ENCODE data around the gene CNGB1.
"Not testable (repeated sequence)": the region's sequence is repeated elsewhere in the genome, so short reads cannot be mapped to it uniquely, and the experiment has no call there.

Gene CNGB1

DNA sequence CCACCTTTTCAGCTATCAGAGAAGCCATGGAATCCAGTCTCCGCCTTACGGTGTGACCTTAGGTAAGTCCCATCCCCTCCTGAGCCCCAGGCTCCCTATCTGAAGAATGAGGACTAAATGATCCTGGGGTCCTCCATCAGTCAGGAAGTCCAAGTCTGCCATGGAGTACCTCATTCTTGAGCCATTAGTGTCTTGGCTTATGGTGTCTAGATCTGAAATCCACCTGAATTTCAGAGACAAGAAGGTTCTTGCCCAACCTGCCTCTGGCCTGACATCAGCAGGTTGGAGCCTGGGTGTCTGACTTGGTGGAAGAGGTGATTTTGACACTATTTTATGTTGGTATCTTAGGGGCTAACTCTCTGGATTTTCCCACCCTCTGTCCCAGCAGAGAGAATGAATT, 47.1 kb downstream of the CNGB1 start:
- no peak for DNase-seq

GRCh38 chr16:57923418-57923817, 47.5 kb downstream of the CNGB1 start:
- DNase-seq = no peak

DNA sequence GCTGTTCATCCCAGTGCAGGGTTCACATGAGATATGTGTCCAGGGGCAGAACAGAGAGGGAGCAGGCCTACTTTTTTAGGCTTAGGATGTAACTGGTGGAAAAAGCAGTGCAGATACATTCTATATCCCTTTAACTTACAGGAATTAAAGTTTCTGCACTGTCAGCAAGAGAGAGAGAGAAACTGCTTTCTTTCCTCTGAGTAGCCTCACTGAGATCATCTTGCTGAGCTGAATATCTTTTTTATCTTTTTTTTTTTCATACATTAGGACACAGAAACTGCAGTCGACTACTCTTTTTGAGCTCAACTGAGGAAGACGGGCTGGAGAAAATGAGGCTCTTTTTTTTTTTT, 50.1 kb downstream of the CNGB1 start:
- DNase-seq = no peak

GRCh38 chr16:57920215-57920879, 50.6 kb downstream of the CNGB1 start:
- DNase-seq = no peak

DNA sequence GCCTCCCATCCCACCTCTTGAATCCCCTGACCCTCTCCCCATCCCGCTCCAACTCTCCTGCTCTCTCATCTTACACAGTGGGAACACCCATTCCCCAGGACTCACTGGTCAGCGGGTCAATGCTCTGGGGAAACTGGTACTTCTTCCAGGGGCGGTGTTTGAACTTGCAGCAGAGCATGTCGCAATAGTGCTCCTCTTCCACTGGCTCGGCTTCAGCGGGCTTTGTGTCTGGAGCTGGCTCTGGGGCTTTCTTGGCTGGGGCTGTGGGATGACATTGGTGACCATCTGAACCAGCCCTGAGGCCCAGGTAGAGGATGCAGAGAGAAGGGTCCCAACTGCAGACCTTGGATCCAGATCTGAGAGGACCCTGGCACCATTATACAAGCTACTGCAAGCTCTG, 51.9 kb downstream of the CNGB1 start:
- DNase-seq = no peak

- DNase-seq = no peak
Measured at GRCh38 chr16:57918444-57918843, 52.5 kb downstream of the CNGB1 start.

- not testable (repeated sequence) for DNase-seq
Measured at GRCh38 chr16:57917929-57918328, 53.0 kb downstream of the CNGB1 start.

DNA sequence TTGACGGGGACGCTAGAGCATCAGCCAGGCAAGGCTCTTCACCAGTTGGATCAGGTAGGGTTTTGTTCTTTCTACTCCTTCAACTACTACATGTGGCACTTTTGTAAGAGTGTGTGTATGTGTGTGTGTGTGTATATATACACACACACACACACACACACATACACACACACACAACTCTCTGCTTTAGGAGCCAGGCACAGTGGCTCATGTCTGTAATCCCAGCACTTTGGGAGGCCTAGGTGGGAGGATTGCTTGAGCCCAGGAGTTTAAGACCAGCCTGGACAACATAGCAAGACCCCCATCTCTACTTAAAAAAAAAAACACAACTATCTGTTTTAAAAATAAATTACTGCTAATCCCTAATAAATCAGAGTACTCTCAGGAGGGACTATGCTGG, 53.4 kb downstream of the CNGB1 start:
- DNase-seq = not testable (repeated sequence)

DNA sequence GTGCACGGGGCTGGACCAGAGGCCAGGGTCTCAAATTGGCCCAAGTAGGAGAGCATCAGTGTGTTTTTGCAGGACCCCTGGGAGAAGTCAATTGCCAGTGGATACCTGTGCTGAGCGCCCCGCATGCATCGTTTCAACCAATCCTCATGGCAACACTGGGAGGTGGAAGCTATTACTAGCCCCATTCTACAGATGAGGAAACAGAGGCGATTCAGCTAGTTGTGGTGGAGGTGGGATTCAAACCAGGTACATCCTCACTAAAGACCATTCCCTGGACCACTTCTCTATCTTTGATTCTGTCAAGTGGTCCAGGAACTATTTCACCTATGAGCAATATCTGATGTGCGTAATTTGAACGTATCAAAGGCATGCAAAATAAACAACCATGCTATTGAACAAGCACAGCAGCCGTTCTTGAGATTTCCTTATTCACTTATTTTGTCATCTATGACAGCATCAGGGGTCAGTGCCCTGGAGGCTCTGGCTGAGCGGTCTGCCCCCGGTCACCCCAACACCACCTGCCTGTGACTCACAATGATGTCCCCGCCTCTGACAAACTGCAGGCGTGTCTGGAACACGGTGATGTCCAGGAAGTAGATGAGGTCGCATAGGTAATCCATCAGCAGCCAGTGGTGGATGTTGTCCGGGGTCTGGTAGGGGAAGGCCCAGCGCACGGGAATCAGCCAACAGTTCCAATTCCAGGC, 54.0 kb downstream of the CNGB1 start:
- no peak for DNase-seq

DNA sequence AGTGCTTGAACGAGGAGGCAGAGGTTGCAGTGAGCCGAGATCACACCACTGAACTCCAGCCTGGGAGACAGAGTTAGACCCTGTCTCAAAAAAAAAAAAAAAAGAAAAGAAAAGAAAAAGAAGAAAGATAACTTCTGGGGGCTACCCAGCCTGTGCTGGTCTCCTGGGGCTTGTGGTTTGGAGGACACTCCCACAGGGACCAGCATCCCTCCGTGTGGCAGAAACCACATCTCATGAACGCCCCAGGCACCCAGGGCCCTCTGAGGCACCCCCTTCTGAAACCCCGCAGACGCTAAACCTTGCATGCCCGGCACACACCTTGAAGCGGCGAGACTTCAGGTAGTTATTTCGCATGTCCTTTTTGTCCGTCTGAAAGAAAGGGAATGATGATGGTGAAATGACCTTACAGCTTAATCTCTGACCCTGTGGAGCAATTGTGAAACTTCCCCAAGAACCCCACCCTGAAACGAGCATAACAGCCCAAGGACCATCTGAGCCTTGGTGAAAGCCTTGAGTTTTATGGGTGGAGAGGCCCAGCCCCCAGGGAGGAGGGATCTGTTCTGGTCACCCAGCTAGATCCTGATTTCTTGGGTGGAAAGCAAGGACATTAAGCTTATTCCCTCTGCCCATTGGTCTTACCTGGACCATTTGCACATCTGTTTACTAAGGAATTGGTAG, 55.0 kb downstream of the CNGB1 start:
- no peak for DNase-seq

GRCh38 chr16:57915267-57915666, 55.7 kb downstream of the CNGB1 start:
- DNase-seq = no peak

DNA sequence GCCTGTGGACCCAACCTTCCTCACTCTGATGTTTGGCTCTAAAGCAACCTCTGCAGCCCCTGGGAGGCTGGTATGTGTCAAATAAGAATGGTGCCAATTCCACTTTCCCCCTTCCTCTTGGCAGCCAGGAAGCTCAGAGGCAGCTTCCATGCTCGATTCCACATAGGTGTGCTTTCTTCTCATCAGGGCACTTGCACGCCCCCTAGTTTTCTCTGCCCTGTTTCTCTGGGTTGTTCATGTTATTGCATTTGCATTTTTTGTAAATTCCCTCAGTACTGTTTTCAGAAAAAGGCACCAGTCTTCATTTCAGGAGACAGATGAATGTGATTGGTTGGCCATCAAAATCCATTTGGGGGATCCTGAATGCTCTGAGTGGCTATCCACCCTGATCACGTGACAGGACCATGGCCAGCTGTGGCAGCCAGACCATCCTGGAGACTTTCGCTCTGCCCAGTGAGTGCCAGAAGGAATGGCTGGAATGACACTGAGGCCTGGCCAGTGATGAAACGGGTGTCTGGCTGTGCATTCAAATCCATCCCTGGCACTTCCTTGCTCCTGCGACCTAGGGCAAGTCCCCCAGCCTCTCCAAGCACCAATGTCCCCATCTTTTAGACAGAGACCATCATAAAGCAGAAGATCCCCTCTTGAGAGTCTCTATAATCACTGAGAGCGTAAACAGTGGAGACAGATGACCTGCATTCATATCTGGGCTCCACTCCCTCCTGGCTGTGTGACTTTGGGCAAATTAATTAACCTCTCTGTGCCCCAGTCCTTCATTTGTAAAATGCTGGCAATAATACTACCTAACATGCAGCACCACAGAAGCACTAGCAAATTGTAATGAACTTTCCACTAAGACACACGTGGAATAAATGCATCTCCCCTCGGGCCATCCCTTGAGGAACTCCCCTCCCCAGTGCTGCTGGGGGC, 56.4 kb downstream of the CNGB1 start:
- DNase-seq = no peak

- DNase-seq = no peak
Measured at GRCh38 chr16:57912529-57913260, 58.2 kb downstream of the CNGB1 start.

DNA sequence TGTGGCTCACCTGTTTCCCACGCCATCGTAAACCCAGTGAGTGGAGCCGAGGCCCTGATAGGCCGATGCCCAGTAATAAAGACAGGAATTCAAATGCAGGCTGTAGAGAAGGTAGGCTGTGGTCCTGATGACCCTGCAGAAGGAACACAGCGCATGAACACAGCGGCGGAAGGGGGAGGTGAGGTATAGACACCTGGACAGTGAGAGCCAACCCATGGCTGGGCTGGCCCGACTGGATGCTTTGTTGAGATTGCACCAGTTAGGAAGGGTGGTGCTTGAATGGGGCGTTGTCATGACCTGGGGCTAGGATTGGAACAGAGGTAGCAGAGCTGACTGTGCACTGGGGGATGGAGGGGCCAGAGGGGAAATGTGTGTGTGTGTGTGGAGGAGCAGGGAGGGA, 59.2 kb downstream of the CNGB1 start:
- no peak for DNase-seq

- no peak for DNase-seq
Measured at GRCh38 chr16:57910696-57911095, 60.2 kb downstream of the CNGB1 start.

DNA sequence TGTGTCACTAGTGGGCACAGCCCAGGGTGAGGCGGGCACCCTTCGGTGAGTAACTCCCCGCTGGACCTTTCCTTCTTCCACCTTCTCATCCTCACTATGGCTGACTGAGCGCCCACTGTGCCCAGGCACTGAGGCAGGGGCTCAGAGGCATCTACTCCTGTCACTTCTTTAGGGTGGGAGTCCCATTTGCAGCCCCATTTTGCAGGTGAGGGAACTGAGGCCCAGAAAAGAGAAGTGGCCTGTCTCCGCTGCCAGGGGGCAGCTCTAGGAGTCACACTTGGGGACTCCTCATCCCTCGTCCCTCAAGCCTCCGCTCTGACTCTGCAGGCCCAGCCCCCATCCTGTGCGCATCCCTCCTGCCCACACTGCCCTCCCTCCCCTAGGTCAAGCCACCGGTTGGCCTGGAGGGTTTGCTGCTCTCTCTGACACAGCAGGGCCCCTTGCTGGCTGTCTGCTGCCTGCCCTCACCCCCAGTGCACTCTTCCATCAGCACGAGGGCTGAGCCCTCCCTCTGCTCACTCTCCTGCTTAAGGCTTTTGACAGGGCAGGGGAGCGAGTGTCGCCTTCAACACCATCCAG, 62.4 kb downstream of the CNGB1 start:
- DNase-seq = no peak

DNA sequence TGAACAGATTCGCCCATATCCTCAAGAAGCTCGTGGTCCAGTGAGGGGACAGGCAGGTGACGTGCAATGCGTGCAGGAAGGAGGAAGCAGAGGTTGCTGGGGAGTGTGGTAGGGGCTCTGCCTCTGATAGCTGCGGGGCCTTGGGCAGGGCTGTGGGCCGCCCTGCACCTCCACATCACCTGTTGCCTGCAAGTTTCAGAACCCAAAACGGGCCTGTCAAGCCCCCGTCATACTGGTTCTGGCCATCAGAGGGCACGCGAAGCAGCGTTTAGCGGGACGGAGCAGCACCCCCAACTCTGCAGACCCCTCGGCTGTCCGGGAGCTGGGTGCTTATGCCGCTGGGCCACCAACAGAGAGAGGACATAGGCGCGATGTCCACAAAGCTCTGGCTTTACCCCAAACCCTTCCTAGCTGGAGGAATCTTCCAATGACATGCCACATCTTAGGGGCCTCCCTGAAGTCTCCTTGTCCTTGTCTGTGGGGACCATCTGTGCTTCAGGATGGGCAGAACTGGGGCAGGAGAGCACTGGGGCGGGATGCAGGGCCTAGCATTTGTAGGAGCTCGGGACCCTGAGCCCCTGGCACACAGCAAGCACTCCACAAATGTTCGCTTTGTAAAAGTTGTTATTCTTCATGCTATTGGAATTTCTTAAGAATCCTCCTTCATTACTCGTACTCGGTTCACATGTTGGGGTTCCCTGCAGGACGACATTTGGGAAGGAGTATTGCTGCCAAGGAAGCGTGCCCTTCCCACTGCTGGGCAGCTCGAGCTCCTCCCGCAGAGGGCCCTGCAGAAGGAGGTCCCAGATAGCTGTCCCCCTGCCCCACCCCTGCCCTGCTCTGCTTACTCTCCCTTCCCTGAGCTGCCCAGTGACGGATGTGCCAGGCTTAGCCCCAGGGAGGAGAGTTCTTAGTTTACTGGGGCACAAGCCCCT, 64.3 kb downstream of the CNGB1 start:
- no peak for DNase-seq

GRCh38 chr16:57904101-57904500, 66.8 kb downstream of the CNGB1 start:
- DNase-seq = no peak

GRCh38 chr16:57903656-57904055, 67.3 kb downstream of the CNGB1 start:
- no peak for DNase-seq

GRCh38 chr16:57901480-57902069, 69.4 kb downstream of the CNGB1 start:
- DNase-seq = no peak

Measured in NCI-H187 treated with DMSO at 0.1 percent for 48 hours (cell line).